ENCODE measurements around the gene TMC3.

GRCh38 chr15:81360491-81360890, 13.5 kb downstream of the TMC3 start:
- TF ChIP-seq POLR2A (IDR thresholded peaks at IDR 0.05) (no peak), CTCF (IDR thresholded peaks at IDR 0.05) (no peak), EP300 (IDR thresholded peaks at IDR 0.05) (no peak)

All from sigmoid colon (tissue), 4 donors.